OCI-LY1 (cell line): Measurements from ENCODE around the gene PRR9.
"Not testable (repeated sequence)": the region's sequence is repeated elsewhere in the genome, so short reads cannot be mapped to it uniquely, and the experiment has no call there.

Experiments
- H2AFZ ChIP-seq: fragments of 200-600 bp; sonication (generic), shearing (Covaris generic); 2 replicates; pipeline ENCODE4 v1.6.0; 2014; ENCODE audit warnings: antibody characterized with exemption, mild to moderate bottlenecking, low read length
- H3F3A ChIP-seq: fragments of 200-600 bp; sonication (generic), shearing (Covaris generic); 2 replicates; pipeline ENCODE4 v1.6.0; 2014; ENCODE audit warnings: mild to moderate bottlenecking, antibody characterized with exemption, low read length, moderate library complexity; ENCODE audit not compliant: insufficient read depth
- H3K27ac ChIP-seq: fragments of 200-600 bp; sonication (generic); 2 replicates; pipeline ENCODE4 v1.5.1; 2014; ENCODE audit warnings: low read length, mixed run types, mild to moderate bottlenecking, low read depth; ENCODE audit not compliant: poor library complexity, severe bottlenecking
- H3K27me3 ChIP-seq: fragments of 200-600 bp; sonication (generic); 2 replicates; pipeline ENCODE4 v1.6.0; 2014; ENCODE audit warnings: antibody characterized with exemption, mild to moderate bottlenecking, low read length, moderate library complexity; ENCODE audit not compliant: insufficient read depth
- H3K36me3 ChIP-seq: fragments of 200-600 bp; sonication (generic); 2 replicates; pipeline ENCODE4 v1.6.1; 2014; ENCODE audit warnings: mild to moderate bottlenecking, antibody characterized with exemption, low read length, moderate library complexity, mixed read lengths; ENCODE audit not compliant: insufficient read depth
- H3K4me1 ChIP-seq: fragments of 200-600 bp; sonication (generic); 2 replicates; pipeline ENCODE4 v1.5.1; 2014; ENCODE audit warnings: mild to moderate bottlenecking, low read length, moderate library complexity; ENCODE audit not compliant: insufficient read depth, severe bottlenecking
- H3K4me2 ChIP-seq: fragments of 200-600 bp; sonication (generic), shearing (Covaris generic); 2 replicates; pipeline ENCODE4 v1.6.1; 2014; ENCODE audit warnings: low read length
- H3K4me3 ChIP-seq: fragments of 200-600 bp; sonication (generic); 2 replicates; pipeline ENCODE4 v1.5.1; 2014; ENCODE audit warnings: low read length, low read depth, mild to moderate bottlenecking, mixed read lengths; ENCODE audit not compliant: poor library complexity, severe bottlenecking
- H3K79me2 ChIP-seq: fragments of 200-600 bp; shearing (Covaris generic); 2 replicates; pipeline ENCODE4 v1.6.1; 2016; ENCODE audit warnings: mixed run types, low read length, mixed read lengths; ENCODE audit not compliant: insufficient read depth
- H3K9ac ChIP-seq: fragments of 200-600 bp; sonication (generic), shearing (Covaris generic); 2 replicates; pipeline ENCODE4 v1.6.1; 2014; ENCODE audit warnings: mild to moderate bottlenecking, low read length, mixed read lengths
- H3K9me2 ChIP-seq: fragments of 200-600 bp; sonication (generic), shearing (Covaris generic); 2 replicates; pipeline ENCODE4 v1.6.1; 2014; ENCODE audit warnings: low read depth, mild to moderate bottlenecking, low read length, mixed read lengths
- H3K9me3 ChIP-seq: fragments of 200-600 bp; shearing (Covaris generic); 2 replicates; pipeline ENCODE4 v1.6.1; 2014; ENCODE audit warnings: low read length, mixed read lengths
- H4K20me1 ChIP-seq: fragments of 200-600 bp; sonication (generic), shearing (Covaris generic); 2 replicates; pipeline ENCODE4 v1.6.0; 2016; ENCODE audit warnings: mild to moderate bottlenecking, low read length; ENCODE audit not compliant: insufficient read depth
- EZH2 ChIP-seq: fragments of 200-600 bp; sonication (generic), shearing (Covaris generic); IDR thresholded peaks from 2 replicates; pipeline ENCODE4 v1.8.0; 2017; ENCODE audit warnings: borderline replicate concordance, mixed run types, mild to moderate bottlenecking, antibody characterized with exemption, low read length, moderate library complexity, mixed read lengths
- TF ChIP-seq, protein P1 (sequence below): fragments of 200-600 bp; sonication (generic), shearing (Covaris generic); IDR thresholded peaks from 2 replicates; pipeline ENCODE4 v1.5.1; 2017; ENCODE audit warnings: mild to moderate bottlenecking, antibody characterized with exemption, low read length, moderate library complexity, mixed read lengths

The PRR9 gene

GRCh38 chr1:153178922-153179321 is 38.5 kb upstream of the PRR9 start:
- Histone ChIP-seq H3K4me1 (no peaks in the 10 kb centered on the region), H3K9me3 (no peaks in the 10 kb centered on the region), H3K9me2 (no peaks in the 10 kb centered on the region), H3K27ac (no peak overlapping the region), H3F3A (no peaks in the 10 kb centered on the region), H3K27me3 (no peaks in the 10 kb centered on the region), H3K9ac (no peak overlapping the region), H3K36me3 (no peaks in the 10 kb centered on the region), H3K4me3 (no peak overlapping the region), H2AFZ (no peak overlapping the region), H3K4me2 (no peak overlapping the region), H3K79me2 (no peaks in the 10 kb centered on the region), H4K20me1 (no peaks in the 10 kb centered on the region)
- TF ChIP-seq, protein P1, sequence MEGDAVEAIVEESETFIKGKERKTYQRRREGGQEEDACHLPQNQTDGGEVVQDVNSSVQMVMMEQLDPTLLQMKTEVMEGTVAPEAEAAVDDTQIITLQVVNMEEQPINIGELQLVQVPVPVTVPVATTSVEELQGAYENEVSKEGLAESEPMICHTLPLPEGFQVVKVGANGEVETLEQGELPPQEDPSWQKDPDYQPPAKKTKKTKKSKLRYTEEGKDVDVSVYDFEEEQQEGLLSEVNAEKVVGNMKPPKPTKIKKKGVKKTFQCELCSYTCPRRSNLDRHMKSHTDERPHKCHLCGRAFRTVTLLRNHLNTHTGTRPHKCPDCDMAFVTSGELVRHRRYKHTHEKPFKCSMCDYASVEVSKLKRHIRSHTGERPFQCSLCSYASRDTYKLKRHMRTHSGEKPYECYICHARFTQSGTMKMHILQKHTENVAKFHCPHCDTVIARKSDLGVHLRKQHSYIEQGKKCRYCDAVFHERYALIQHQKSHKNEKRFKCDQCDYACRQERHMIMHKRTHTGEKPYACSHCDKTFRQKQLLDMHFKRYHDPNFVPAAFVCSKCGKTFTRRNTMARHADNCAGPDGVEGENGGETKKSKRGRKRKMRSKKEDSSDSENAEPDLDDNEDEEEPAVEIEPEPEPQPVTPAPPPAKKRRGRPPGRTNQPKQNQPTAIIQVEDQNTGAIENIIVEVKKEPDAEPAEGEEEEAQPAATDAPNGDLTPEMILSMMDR, result no peak
- TF ChIP-seq EZH2, result no peak

GRCh38 chr1:153180556-153180955 is 36.8 kb upstream of the PRR9 start:
- Histone ChIP-seq H3K4me2 (no peak overlapping the region), H3F3A (no peaks in the 10 kb centered on the region), H3K27ac (no peak overlapping the region), H3K4me3 (no peak overlapping the region), H3K36me3 (no peaks in the 10 kb centered on the region), H3K79me2 (no peaks in the 10 kb centered on the region), H2AFZ (no peak overlapping the region), H3K9me2 (no peaks in the 10 kb centered on the region), H3K27me3 (no peaks in the 10 kb centered on the region), H3K9ac (no peak overlapping the region), H3K9me3 (no peaks in the 10 kb centered on the region), H3K4me1 (no peaks in the 10 kb centered on the region), H4K20me1 (no peaks in the 10 kb centered on the region)
- TF ChIP-seq, protein P1, result no peak
- no peak for TF ChIP-seq EZH2

- not testable (repeated sequence) for H3K9ac ChIP-seq, H3K36me3 ChIP-seq, H2AFZ ChIP-seq, H3K79me2 ChIP-seq, H3K4me1 ChIP-seq, H3K27me3 ChIP-seq, H3K9me3 ChIP-seq, H4K20me1 ChIP-seq, H3K4me2 ChIP-seq, H3F3A ChIP-seq, H3K4me3 ChIP-seq, H3K27ac ChIP-seq, H3K9me2 ChIP-seq
These were observed 29.1 kb upstream of the PRR9 start for GRCh38 chr1:153188301-153188700.

GRCh38 chr1:153190373-153190772 is 27.0 kb upstream of the PRR9 start:
- TF ChIP-seq EZH2, result no peak
- TF ChIP-seq, protein P1, result peak; percentile 32; the same call in 1 of the 2 replicates
- no peak overlapping the region for H2AFZ ChIP-seq
- no peaks in the 10 kb centered on the region for H3K27me3 ChIP-seq
- no peaks in the 10 kb centered on the region for H4K20me1 ChIP-seq
- no peaks in the 10 kb centered on the region for H3K4me1 ChIP-seq
- no peaks in the 10 kb centered on the region for H3K9me3 ChIP-seq
- no peak overlapping the region for H3K4me3 ChIP-seq
- H3K4me2 ChIP-seq, result no peak overlapping the region
- H3F3A ChIP-seq, result no peaks in the 10 kb centered on the region
- no peak overlapping the region for H3K9ac ChIP-seq
- H3K9me2 ChIP-seq, result no peaks in the 10 kb centered on the region
- no peaks in the 10 kb centered on the region for H3K79me2 ChIP-seq
- H3K27ac ChIP-seq, result no peak overlapping the region
- H3K36me3 ChIP-seq, result no peaks in the 10 kb centered on the region
